OCI-M2 (cell line): Measurements from ENCODE around the gene NCK1.

ENCODE experiments used
- DNase-seq: peaks from one replicate; lab custom pipeline; 2025; ENCODE audit not compliant: unreplicated experiment; lab: John Stamatoyannopoulos, UW

NCK1 gene

GRCh38 chr3:136905549-136905948 is 43.5 kb downstream of the NCK1 start:
- DNase-seq = no peak

DNA sequence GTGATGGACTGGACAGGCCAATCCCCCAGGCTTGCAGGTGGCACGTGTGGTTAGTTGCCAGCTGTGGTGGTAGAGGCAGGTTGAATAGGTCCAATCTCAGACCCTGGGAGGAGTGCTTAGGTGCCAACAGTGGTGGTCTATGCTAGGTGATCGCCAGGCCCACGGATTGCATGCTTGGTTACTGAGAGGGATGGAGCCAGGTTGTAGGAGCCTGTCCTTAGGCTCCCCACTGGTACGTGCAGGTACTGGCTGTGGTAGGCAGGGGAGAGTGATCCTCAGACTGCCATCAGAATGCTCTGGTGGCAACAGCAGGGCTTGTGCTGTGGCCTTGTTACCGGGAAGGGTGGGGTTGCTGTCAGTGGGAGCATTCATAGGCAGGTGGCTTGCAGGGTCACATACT is 44.7 kb downstream of the NCK1 start:
- DNase-seq = no peak

GRCh38 chr3:136908297-136908696 is 46.3 kb downstream of the NCK1 start:
- DNase-seq = no peak

DNA sequence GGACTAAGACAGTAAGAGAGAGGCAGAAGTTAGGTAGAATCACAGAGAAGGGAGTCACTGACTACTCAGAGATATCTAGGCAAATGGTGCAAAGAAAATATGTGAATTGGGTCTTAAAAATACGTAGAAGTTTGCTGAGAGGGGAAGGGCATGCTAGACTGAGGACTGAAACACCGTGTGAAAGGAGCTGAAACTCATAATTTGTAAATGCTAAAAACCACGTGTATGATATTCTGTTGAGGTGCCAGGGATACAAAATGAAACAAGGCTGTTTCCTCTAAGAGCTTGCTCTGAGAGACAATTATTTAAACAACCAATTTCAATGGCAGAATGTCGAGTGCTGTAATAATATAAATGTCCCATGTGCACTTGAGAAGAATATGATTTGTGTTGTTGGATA is 47.2 kb downstream of the NCK1 start:
- DNase-seq = no peak

- DNase-seq = no peak
Measured at GRCh38 chr3:136910697-136911096, 48.7 kb downstream of the NCK1 start.

DNA sequence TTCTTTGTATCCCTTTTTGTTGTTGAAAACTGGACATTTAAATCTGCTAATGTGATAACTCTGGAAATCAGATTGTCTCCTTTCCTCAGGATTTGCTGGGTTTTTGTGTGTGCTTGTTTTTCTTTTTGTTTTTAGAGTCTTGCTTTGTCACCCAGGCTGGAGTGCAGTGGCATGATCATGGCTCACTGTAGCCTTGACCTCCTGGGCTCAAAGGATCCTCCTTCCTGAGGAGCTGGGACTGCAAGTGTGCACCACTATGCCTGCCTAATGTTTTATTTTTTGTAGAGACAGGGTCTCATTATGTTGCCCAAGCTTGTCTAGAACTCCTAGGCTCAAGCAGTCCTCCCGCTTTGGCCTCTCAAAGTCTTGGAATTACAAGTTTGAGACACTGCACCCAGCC is 51.2 kb downstream of the NCK1 start:
- no peak for DNase-seq

DNA sequence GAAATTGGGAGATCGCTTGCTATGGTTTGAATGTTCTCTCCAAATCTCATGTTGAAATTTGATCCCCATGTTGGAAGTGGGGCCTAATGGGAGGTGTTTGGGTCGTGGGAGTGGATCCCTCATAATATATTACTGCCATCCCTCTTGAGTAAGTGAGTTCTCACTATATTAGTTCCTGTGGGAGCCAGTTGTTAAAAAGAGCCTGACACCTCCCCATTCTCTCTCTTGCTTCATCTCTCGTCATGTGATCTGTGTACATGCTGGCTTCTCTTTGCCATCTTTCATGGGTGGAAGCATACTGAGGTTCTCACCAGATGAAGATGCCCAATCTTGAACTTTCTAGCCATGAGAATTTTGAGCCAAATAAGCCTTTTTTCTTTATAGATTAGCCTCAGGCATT is 52.7 kb downstream of the NCK1 start:
- no peak for DNase-seq

- no peak for DNase-seq
Measured at GRCh38 chr3:136916223-136916622, 54.2 kb downstream of the NCK1 start.

GRCh38 chr3:136919799-136920580 is 58.0 kb downstream of the NCK1 start:
- DNase-seq = no peak

DNA sequence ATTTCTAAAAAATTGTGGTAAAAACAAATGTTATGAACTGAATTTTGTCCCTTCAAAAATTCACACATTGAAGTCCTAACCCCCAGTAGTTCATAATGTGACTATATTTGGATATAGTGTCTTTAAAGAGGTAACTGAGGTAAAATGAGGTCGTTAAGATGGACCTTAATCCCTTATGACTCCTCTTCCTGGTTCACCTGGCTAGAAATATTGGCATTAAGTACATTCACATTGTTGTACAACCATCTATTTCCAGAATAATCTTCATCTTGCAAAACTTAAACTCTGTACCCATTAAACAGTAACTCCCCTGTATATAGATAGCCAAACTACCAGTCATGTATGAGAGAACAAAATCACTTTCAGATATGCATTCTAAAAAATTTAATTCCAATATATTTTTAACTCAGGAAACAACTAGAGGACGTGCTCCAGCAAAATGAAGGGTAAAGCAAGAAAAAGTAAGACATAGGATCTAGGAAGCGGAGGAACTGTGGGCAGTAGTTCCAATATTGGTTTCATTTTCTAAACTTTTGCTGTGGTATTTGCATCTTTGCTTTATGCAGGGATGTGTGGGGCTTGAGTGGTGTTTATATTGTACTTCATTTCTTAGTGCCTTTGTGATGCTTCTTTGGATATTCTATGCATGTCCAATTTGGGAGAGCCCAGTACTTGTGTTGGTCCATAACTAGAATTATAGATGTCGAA is 59.0 kb downstream of the NCK1 start:
- no peak for DNase-seq

- no peak for DNase-seq
Measured at GRCh38 chr3:136925425-136926190, 63.6 kb downstream of the NCK1 start.

- DNase-seq = no peak
Measured at GRCh38 chr3:136928240-136928639, 66.2 kb downstream of the NCK1 start.

DNA sequence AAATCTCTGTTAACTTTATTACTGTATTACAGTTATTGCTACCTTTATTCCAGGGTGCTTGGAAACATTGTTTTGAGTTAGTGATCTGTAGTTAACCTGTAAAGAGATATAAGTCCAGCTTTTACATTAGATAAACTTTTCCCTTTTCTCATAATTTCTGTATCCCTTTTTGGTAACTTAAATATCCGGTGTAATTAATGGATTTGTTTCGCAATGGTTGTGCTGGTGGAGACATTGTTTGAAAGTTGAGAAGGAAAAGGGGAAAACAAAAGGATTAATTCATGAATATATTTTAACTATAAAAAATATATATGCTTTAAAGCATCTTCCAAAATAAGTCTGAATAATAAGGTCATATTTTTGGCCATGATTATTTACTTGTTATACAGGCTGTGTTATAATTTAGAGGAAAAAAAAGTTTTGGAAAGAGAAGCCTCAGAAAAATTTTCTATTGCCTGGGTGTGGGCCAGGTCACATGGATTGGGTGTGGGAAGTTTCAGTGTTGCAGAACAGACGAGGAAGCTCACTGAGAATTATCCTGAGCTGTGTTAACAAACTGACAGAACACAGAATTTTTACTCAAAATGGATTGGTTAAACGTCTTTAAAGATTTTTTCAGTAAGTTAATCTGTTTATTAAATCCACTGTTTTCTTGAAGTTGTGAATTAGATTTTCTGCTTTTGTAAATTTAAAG is 68.1 kb downstream of the NCK1 start:
- DNase-seq = no peak

DNA sequence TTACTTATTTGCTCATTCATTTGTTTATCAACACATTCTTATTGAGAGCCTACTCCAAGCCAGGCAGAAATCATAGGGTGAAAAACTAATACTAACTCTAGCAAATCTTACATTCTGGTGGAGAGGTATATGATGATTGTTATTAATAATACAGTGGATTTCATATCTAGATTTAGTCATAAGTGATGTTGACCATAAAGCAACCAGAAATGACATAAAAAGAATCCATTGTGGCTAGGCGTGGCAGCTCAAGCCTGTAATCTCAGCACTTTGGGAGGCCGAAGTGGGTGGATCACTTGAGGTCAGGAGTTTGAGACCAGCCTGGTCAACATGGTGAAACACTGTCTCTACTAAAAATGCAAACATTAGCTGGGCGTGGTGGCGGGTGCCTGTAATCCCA is 69.6 kb downstream of the NCK1 start:
- DNase-seq = no peak

GRCh38 chr3:136932523-136932922 is 70.5 kb downstream of the NCK1 start:
- DNase-seq = no peak

DNA sequence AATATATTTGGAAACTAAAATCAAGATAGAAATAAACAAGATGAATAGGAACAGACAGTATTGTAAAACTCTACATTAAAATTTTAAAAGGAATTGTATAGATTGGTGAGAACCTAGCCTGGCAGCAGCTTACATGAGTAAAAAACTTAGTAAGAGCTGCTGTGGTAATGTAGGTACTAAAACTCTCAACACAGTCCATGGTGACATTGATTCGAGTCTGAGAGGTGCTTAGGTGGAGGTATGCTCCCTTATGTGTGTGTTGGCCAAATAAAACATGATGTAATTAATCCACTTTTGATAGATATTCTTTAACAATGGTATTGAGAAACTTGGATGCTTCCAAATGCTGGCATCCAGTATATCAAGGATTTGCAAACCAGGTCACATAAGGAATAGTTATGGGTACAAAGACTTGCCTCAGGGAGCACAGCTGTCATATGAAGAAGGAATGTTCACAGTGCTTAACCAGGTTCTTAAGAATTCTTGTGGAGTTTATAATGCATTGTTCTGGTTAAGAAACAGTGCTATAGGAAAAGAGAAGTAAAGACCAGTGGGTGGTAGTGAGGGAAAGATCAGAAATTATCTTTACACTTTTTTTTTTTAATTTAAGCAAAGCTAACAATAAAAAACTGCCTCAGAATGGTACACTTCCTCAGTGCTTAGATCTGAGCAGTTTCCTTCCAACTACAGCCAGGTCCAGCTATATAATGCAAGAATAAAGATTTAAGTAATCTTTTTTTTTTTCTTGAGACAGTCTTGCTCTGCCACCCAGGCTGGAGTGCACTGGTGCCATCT is 71.2 kb downstream of the NCK1 start:
- DNase-seq = no peak

GRCh38 chr3:136937175-136937574 is 75.2 kb downstream of the NCK1 start:
- DNase-seq = no peak

GRCh38 chr3:136937851-136938250 is 75.8 kb downstream of the NCK1 start:
- DNase-seq = no peak

GRCh38 chr3:136938334-136938733 is 76.3 kb downstream of the NCK1 start:
- DNase-seq = no peak

GRCh38 chr3:136939489-136939888 is 77.5 kb downstream of the NCK1 start:
- no peak for DNase-seq

GRCh38 chr3:136942803-136943202 is 80.8 kb downstream of the NCK1 start:
- DNase-seq = no peak
